Activated T-helper 1 cell treated with anti-CD3 and anti-CD28 coated beads, Interleukin-2, amount 50 U/mL, for 16 hours (primary cell): ENCODE results near the gene CNNM2.
A peak's percentile ranks its signal among the peaks of the same experiment; 100 is the strongest.
"Not testable (repeated sequence)": the region's sequence is repeated elsewhere in the genome, so short reads cannot be mapped to it uniquely, and the experiment has no call there.

Experiments
- DNase-seq, 2 donors: peaks; one replicate each; pipeline ENCODE4 v3.0.0-alpha.2; 2020; ENCODE audit warnings: low read depth in 1 of 2, low spot score in 1 of 2

The CNNM2 gene

GRCh38 chr10:103021900-103022293, 103.8 kb downstream of the CNNM2 start:
- no peak for DNase-seq

DNA sequence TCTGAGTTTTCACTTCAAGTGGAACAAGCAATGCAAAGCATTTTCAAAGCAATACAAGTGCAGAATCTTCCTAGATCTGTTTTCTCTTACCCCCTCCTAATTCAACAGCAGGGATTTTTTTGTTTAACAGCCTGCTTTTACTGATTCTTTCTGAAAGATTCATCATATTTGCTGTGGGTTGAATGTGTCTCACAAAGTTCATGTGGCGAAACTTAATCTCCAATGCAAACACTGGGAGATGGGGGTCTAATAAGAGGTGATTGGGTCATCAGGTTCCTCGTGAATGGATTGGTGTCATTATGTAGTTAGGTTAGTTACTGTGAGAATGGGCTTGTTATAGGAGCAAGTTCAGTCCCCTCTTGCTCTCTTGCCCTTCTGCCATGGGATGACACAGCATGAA, 107.6 kb downstream of the CNNM2 start:
- no peak for DNase-seq

DNA sequence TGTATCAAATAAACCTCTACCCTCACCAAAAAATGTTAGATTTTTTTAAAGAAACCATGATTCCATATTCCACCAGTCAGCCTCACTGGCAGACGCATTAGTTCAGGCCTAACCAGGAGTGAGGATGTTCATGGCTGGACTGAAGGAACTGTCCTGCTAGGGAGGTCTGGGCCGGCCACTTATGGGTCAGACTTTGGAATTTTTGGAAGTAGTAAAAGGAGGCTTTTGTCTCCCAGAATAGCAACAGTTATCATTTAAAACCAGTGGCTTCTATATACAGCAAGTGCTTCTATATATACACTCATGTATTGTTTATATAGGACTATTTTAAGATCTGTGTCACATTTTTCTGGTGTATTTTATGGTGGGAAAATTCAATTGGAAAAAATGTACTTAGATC, 120.5 kb downstream of the CNNM2 start:
- DNase-seq = no peak

GRCh38 chr10:103040418-103040817, 122.3 kb downstream of the CNNM2 start:
- no peak for DNase-seq

- no peak for DNase-seq
These were observed 123.3 kb downstream of the CNNM2 start for GRCh38 chr10:103041391-103041790.

DNA sequence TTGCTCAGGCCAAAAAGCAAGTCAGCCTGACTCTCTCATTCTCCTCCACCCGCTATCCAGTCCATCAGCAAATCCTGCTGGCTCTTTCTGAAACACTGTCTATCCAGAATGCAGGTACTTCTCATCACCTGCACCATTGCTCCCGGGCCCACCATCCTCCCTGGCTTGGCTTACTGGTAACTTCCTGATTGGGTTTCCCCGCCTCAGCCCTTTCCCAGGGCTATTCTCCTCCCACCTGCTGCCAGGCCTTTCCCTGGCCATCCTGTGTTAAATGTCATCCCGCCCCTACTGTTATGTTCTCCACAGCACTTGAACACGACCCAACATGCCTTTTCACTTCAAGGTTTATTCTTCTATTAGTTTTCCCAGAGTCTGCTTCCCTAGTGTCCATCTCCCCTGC, 124.0 kb downstream of the CNNM2 start:
- DNase-seq = no peak

GRCh38 chr10:103042908-103043307, 124.8 kb downstream of the CNNM2 start:
- DNase-seq = no peak

DNA sequence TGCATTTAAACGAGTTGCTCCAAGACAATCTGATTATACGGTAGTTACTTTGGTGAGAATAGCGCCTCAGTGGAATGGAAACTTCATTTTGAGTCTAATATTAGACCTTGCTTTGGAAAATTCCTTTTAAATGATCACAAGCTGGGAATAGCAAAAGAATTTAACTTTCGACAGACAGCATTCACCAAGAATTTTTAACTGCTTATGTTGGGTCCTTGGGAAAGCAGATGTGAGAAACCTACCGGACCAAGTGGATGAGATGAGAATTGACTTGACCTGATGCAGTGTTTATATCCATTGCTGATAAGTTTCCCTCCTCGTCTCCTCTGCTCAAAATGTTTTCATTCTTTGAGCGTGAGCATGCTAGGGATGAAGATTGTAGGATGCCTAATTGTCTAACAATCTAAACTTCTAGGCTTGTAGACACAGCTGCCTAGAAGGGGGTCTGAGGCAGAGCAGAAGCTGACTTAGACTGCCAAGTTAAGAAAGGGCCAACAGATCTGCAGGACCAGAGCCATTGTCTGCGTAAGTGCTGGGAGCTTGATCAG, 126.9 kb downstream of the CNNM2 start:
- DNase-seq = no peak

- no peak for DNase-seq
These were observed 127.9 kb downstream of the CNNM2 start for GRCh38 chr10:103045961-103046360.

DNA sequence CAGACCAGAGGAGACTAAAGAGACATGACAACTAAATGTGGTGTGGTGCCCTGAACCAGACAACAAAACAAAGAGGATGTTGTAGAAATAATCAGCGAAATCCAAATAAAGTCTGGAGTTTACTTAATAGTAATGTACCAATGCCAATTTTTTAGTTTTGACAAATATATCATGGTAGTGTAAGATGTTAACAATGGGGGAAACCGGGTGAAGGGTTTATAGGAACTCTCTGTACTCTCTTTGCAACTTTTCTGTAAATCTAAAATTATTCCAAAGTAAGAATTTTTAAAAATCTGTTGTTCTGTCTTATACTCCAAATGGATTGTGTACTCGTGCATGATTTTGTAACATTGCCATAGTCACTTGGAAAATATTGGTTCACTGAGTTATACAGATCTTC, 129.3 kb downstream of the CNNM2 start:
- no peak for DNase-seq

DNA sequence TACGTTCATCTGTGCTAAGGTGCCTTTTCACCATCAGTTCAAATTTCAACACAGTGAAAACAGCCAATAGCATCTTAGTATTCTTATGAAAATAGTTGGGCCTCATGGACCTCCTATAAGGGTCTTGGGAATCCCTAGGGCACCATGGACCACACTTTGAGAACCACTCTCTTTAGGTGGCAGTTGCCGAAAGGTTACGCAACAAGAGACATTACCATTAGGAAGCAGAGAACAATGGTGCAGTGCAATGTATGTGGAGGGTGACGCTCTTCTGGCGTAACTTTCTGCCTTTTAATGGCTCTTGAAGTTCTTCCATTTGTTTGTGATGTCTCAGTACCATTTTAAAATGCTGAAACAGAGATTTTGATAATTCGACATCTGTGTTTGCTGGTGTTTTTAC, 131.1 kb downstream of the CNNM2 start:
- DNase-seq = no peak

GRCh38 chr10:103053659-103054581, 135.8 kb downstream of the CNNM2 start:
- DNase-seq = peak in 1 of 2 donors; percentile 19

GRCh38 chr10:103054621-103055020, 136.5 kb downstream of the CNNM2 start:
- no peak for DNase-seq

GRCh38 chr10:103055105-103055504, 137.0 kb downstream of the CNNM2 start:
- DNase-seq = no peak

DNA sequence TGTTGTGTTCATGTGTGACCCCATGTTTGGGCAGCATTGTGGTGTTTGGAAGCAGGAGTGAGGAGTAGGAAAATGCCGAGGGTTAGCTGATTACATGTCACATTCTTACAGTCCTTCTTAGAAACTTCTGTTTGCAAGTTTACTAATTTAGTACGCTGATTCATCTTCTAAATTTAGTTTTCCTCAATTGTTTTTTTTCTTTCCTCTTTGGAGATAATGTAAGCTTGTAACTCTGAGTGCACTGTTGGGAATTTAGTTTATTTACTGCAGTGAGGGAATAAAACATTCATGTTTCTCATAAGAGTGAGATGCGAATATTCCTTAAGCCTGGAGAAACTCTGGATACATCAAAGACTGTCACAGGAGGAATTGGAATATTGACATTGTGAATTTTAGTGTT, 139.9 kb downstream of the CNNM2 start:
- DNase-seq = no peak

GRCh38 chr10:103060575-103060974, 142.5 kb downstream of the CNNM2 start:
- no peak for DNase-seq

- DNase-seq = no peak
These were observed 144.9 kb downstream of the CNNM2 start for GRCh38 chr10:103062854-103063590.

DNA sequence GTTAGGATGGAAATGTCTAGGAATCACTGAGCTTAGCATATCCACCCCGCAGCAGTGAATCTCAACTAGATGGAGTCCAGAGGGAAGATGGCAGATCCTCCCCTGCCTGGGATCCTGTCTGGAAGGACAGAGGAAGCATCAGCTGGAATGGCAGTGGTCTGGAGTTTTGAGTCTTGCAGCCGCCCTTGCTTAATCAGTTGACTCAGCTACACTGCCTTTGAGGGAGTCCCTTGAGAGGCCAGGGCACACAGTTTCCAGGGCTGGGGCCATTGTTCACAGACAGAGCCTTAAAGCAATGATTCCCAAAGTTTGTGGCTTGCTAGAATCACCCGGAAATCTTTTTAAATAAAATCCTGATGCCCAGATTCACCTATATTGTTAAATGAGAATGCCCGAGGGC, 146.9 kb downstream of the CNNM2 start:
- no peak for DNase-seq

- DNase-seq = no peak
These were observed 148.3 kb downstream of the CNNM2 start for GRCh38 chr10:103066141-103067098.

GRCh38 chr10:103067099-103067477, 149.0 kb downstream of the CNNM2 start:
- DNase-seq = not testable (repeated sequence)

DNA sequence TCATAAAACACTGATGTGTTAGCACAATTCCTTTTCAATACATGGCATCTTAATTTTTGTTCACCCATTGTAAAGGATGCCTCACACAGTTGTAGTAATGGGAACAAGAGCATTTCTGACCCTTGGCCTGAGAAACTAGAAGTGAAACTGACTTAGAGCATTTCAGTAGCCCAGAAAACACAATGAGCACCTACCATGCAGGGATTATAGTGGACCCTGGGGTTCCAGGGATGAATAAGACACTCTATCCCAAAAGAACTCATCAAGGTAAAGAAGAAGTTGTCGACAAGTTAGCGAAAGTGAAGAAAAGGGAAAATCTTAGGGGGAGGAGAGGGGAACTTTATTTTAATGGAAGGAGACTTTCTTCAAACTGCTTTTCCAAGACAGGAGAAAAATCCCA, 149.4 kb downstream of the CNNM2 start:
- DNase-seq = no peak
